ENCODE data around the gene TCF7. TPM values are rescaled to one million over a fixed set of nuclear protein-coding genes. Genes with fewer than 3 reads are reported as not detected.
A peak's percentile ranks its signal among the peaks of the same experiment; 100 is the strongest.

Gene TCF7
- total RNA-seq, 1 donor from 2014 or later = 2.0 TPM

DNA sequence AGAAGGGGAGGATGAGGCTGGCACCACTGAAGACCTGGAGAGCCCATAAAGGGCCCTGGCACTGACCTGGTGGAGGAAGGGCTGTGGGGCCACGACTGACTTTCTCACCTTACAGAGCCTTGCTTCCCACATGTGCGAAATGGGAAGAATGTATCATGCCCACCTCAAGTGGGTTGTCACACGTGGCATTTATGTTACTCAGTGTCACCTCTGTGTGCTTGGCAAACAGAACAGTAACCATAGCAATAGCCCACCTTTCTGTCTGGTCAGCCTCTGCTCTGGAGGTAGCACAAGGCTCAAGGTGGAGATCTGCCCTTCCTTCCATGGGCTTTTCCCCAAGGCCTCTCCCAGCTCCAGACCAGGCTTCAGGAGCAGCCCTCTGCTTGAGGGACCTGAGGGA lies 16.7 kb downstream of the TCF7 start:
- DNase-seq (ENCODE audit: low read depth) = no peak

DNA sequence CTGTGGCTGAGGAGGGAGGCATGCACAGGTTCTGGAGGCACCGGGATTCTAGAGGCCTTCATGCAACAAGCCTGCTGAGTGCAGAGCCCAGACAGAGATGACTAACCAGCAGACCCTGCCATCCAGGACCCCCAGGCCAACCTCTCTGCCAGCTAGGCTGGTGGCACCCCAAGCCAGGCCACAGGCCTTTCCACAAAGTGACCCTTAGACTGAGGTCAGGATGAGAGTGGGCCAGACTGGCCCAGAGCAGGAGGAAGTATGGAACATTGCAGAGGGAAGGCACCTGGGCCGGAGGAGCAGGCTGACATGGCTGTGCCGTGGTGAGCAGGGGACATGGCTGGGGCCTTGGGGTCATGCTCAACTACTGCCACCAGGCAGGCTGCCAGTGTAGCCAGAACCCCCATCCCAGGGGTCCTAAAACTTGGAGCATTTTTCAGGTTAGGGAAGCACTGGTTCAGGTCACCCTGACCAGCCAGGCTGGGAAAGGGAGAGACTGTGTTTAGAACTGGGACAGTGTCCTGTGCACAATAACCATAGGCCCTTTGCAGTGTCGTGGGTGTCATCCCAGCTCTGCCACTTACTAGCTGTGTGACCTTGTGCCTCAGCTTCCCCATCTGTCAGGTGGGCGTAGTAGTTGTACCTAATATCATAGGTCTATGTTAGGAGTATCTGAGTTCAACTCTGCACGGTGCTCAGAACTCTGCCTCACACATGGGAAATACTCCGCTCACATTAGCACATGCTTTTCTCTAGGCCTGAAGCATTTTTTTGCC lies 17.3 kb downstream of the TCF7 start:
- no peak for DNase-seq (ENCODE audit: low read depth)

DNA sequence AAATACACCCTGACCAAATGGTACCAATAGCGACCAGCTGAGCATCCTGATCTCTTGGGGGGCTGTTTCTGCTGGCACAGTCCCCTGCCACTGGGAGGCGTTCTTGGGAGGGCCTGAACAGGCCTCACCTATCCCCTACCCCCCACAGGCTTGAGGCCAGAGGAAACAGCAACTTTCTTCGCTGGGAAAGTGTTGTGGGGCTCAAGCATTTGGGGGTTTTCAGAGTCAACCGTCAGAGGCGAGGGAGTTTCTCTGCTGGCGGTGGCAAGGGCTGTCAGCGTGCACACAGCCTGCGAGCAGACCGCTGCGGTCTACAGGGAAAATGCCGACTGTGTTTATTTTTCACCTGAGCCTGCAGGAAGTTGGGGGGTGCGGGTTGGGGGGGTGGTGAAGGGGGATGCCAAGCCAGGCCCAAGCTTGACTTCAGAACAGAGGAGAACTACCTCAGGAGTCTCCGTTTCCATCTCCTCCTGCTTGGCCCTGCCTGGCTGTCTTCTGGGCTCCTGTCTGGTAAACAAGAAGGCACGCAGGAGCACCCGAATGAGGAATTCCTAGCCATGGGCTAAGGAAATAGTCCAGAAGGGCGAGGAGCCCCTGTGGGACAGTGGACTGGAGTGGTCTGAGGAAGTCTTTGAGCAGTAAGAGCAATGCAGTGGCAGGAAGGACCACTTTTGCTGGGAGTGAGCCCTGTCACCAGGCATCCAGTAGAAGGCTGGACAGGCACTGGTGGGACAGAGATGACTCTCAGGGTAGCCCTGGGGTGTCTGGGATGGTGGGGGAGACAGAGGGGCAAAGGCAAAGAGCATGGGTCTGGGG lies 18.1 kb downstream of the TCF7 start:
- DNase-seq (ENCODE audit: low read depth) = no peak

DNA sequence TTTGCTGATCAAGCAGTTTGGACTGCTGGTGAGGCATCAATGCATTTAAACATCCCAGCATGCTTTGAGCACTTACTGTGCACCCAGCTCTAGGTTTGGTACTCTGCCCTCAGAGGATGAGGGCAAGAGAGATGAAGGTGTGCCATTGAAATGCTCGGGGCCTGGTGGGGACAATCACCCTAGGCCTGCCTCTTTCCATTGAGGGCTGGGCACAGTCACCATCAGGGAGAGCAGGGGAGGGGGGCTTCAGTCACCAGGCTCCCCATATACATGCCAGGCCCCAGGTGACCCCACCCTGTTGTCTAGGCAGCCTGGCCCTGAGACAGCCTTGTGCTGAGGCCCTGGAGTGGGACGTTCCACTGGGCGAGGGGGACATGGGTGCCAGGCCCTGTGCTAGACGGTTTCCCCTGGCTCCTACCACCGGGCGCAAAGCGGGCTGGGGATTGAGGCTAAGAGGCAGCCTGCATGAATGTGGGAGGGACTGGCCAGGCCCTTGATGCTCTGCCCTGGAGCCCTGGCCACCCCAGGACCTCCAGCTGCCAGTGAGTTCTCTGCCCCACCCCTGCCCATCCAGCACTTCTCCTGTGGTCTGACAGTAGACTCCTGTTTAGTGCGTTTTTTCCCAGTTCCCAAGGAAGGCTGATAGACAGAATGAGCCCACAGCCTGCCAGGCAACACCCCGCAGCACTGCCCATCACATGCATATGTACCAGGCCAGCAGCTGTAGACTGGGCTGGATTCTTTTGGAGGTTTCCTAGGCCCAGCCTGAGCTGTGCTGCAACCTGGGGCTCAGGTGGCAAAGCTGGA lies 18.9 kb downstream of the TCF7 start:
- no peak for DNase-seq (ENCODE audit: low read depth)

DNA sequence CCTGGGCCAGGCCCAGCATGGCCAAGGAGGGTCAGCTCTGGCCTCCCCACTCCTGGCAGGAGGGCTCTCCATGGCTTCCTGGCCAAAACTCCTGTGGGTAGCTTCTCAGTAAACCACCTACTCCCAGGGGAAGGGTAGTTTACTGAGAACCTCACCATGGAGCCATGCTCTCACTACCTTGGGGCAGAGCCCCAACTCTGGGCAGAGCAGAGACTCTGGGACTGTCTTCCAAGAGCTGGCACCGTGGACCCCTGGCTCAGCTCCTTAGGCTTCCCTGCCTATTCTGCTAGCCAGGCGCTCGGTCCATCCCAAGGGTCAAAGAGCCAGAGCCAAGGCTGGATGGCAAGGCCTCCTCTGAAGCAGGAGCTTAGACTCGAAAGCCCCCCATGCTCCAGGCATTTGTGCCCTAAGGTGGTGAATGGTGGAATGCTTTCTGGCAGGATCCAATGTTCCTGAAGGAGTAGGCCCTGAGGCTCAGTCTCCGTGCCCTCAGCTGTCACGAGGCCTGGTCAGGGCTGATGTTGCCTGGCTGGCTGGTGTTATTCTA lies 19.6 kb downstream of the TCF7 start:
- DNase-seq (ENCODE audit: low read depth) = no peak

DNA sequence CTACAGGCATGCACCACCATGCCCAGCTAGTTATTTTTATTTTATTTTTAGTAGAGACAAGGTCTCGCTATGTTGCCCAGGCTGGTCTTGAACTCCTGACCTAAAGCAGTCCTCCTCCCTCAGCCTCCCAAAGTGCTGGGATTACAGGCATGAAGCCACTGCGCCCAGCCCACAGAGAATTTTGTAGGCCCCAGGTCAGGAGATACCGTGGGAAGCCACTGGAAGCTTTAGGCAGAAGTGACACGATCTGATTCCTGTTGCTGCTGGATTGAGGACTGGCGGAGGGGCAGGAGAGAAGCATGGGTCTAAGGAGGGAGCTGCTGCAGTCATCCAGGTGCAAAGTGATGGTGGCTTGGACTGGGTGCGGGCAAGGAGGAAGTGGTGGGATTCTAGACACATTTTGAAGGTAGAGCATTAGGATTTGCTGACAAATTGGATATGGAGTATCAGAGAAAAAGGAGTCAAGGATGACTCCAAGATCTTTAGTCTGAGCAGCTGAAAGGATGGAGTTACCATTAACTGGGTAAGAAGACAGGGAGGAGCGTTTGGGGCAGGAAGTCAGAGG lies 20.7 kb downstream of the TCF7 start:
- no peak for DNase-seq (ENCODE audit: low read depth)

DNA sequence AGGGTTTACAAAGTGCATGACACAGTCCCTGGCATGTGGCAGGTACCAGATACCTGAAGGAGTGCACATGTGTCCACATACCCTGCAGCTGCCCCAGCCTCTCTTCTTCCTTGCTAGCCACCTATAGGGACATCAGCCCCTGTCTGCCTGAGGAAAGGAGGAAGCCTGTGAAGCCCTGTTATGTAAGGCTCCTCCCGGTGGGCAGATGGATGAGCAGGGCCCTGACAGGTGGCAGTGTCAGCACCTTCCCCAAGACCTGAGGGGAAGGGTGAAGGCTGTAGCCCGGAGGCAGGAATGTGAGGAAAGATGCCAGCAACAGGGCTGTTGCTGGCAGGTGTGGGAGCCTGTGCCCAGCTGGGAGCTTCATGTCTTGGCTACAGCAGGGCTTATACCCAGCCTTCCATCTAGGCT lies 21.7 kb downstream of the TCF7 start:
- no peak for DNase-seq (ENCODE audit: low read depth)

DNA sequence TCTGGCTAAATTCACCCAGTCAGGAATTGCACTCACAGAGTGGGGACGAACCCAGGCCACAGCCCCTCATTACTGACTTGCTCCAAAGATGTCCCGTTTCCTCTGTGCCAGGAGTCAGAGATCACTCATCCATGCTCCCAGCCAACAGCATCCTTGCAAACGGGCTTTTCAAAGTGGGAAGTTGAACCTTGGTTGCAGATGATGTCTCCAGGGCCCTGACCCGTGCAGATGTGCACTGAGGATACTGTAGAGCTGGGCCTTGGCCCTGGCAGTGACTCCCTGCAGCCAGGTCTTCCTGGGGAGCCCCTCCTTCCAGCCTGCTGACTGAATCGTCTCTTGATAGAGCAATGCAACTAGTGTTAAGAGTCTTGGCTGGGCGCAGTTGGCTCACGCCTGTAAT lies 22.3 kb downstream of the TCF7 start:
- no peak for DNase-seq (ENCODE audit: low read depth)

DNA sequence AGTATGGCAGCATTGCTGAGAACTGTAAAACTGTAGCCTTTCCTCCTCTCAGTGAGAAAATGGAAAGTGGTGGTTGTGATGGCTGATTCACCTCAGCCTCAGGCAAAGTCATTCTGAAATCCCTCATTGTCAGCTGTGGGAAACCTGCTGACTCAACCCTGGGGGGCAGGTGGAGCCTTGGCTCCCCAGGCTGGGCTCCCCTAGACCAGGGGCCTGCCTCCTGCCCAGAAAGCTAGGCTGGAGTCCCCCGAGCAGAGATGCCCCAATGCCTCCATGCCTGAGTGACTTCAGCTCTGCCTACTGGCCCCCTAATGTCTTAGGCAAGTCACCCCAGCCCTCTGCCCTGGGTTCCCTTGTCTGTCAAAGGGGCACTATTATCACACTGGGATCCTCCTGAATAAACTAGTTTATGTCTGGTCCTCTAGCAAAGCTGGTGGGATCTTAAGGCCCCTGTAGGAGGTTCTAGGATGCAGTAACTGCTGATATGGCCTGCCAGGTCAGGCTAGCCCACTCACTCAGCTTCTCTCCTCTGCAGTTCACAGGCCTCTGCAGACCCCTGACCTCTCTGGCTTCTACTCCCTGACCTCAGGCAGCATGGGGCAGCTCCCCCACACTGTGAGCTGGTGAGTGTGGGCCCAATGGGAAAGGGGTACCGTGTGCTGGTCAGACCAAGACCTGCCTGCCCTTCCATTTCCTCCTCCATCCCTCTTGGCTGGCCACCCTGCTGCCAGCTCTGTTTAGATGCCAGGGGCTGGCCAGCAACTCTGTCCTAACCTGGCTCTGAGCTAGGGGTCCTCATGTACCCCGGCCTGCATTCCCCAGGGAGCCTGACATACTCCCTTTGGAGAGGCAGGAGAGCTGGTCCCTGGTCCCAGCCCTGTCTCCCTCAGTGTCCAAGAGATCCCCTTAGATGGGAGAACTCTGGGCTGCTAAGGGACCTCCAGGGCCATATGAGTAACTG lies 24.2 kb downstream of the TCF7 start:
- peak; percentile 78 for DNase-seq (ENCODE audit: low read depth)

DNA sequence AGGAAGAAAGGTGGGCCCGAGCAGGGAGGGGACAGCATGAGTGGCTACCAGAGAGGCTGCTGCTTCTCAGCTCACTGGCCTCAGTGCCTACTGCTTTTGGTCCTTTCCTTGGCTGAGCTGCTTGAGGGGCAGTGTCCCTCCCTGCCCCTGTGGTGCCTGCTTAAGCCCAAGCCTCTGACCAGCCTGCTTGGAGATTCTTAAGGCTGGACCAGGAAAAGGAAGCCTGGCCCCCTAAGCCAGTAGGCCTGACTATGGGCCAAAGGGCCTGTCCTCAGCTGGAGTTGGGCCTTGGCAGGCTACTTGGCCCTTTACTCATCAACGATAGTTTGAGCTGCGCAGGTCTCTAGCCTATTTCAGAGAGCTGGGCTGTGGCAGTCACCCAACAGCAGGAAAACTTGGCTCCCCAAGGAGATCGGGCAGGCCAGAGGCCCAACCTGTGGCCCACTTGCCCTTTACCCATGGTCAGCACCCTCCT lies 24.9 kb downstream of the TCF7 start:
- no peak for DNase-seq (ENCODE audit: low read depth)

DNA sequence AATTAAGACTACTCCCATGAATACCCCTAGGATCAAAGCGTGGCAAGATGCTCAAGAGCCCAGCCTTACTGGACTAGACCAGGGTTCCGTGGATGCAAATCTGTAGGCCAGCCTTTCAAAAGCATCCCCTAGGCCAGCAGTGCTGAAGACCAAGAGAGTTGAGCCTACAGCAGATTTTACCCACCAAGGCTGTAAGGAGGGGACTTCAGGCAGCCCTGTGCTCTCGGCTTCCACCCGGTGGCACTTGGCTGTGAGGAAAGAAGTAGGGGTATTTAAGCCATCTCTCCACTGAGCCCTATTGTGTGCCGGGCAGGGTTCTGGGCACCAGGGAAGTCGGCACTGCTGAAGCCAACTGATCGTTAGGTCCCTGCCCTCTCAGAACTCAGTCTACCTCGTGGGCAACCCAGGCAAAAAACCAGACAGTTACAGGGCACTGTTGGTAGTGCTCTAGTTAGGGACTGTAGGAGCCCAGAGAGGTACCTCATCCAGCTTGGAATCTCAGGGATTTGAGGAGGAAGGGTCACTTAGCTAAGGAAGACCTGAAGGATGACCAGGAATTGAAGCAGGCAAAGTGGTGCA lies 25.5 kb downstream of the TCF7 start:
- DNase-seq (ENCODE audit: low read depth) = no peak

DNA sequence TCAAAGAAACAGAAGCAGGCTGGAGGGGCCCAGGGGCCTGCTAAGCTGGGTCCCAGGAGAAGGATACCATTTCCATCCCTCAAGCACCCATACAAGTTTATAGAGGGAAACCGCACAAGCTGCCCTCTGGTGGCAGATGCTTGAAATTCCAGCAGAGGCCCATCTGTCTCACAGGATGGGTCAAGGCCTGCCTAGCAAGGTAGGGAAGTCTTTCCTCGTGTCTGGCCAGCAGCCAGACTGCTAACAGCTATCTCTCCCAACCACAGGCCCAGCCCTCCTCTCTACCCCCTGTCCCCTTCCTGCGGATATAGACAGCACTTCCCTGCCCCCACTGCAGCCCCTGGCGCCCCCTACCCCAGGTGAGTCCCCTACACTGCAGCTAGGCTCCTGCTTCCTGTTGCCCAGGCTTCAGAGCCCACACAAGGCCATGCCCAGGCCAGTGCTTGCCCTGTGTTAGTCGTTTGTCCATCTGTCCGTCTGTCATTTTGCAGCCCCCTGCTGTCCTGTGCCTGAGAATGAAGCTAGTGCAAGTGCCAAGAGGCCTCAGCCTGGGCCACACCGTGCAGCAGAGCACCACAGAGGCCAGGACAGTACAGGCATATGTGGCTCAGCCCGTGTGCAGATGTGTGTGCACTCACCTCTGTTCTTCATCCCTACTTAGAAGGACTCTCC lies 26.2 kb downstream of the TCF7 start:
- peak; percentile 65 for DNase-seq (ENCODE audit: low read depth)

DNA sequence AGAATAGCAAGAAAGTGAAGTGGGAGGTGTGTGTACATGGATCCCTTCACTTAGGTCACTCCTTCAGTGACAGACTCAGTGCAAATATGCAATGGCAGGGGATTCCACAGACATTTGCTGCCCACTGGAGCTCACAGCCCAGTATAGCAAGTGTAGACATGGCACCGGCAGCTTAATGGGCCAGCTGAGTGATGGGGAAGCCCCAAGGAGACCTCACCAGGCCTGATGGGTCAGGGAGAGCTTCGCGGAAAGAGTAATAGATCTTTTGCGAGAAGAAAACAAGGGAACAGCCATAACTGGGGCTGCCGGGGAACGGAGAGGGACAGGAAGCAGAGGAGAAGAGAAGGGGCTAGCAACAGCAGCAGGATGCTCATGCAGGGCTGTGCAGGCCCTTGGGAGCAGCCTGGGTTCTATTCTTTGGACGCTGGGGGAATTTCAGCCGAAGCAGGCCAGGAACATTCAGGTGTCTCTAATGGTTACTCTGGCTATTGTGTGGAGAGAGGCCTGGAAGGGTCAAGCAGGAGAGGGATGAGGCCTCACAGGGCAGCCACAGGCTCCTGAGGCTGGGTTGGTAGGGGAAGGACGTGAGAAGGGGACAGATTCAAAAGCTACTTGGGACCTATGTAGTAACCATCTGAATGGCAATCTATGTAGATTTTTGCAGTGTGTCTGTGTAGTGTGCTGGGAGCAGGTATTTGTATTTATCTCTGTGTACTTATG lies 27.0 kb downstream of the TCF7 start:
- DNase-seq (ENCODE audit: low read depth) = no peak

DNA sequence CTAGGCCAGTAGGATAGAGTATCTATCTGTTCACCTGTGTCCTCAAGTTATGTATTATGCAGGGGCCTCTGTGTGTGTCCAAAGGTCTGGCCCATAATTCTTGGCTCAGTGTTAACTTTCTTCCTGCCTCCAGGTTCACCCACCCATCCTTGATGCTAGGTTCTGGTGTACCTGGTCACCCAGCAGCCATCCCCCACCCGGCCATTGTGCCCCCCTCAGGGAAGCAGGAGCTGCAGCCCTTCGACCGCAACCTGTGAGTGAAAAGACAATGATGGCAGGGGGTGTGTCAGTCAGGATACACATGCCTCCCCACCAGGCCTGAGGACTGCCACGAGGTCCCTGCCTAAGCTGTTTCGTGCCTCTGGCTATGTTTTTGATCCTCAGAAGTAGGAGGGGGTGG lies 27.6 kb downstream of the TCF7 start:
- no peak for DNase-seq (ENCODE audit: low read depth)

DNA sequence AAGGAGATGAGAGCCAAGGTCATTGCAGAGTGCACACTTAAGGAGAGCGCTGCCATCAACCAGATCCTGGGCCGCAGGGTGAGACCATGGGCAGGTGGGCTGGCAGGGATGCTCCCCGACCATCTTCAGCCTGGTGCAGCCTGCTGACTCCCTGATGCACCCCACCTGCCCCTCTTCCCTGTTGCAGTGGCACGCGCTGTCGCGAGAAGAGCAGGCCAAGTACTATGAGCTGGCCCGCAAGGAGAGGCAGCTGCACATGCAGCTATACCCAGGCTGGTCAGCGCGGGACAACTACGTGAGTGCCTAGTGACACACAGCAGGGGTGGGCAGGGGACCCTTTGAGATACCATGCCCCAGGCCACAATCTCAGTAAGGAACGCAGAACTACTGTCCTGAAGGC lies 28.3 kb downstream of the TCF7 start:
- no peak for DNase-seq (ENCODE audit: low read depth)

DNA sequence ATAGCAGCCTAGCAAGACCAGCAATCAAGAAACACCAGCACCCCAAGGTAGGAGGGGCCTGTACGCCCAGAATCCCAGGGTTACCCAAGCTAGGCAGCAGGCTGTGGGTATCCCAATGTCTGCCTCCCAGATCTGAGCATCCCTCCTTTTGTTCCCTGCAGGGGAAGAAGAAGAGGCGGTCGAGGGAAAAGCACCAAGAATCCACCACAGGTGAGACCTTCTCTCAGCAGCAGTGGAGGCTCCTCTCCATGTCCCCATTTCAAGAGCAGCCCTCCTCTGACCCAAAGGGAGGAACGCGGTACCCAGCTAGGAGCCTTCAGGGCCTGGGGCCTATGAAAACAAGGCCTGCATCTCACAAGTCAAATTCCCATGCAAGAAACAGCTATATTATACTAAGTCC lies 28.9 kb downstream of the TCF7 start:
- no peak for DNase-seq (ENCODE audit: low read depth)

DNA sequence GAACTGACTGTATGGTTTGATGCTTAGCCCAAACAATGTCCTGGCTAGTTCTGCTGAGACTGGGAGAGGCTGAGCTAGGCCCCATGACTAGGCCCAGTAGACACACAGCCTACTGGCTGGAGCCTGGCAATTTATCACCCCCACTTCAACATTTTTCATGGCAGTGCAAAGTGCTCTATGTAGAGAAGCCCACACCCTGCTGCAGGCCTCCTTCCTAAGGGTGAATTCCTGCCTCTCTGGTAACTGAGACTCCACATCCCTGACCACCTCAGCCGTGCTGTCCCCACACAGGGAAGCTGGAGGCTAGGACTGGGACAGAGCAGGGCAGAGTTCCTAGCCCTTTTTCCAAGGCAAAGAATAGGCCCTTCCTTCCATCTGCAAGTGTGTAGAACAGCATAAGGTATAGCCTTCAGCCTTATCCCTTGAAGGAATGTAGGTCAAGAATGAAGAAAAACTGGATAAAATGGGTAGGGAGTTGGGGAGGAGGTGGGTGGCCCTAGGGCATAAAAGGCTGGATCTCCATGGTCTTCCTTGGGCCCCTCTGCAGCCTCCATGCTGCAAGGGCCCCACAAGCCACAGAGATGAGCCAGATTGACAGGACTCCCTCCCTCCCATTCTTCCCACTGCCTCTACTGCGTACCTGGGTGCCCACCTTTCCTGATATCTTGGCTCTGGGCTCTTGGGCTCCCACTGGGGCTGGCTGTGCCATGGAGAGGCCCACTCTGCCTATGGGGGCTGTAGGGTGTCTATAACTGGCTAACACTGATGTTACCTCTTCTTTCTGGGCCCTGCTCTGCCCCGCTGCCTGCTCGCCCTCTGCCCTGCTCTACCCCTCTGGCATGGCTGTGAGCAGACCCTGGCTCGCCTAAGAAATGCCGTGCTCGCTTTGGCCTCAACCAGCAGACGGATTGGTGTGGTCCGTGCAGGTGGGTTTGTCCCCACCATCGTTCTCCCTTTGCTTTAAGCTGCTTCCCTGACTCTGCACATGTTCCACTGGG lies 29.8 kb downstream of the TCF7 start:
- no peak for DNase-seq (ENCODE audit: low read depth)
